Kidney (tissue), 14 donors: ENCODE measurements around the gene SPC24. TPM values are rescaled to one million over a fixed set of nuclear protein-coding genes. Genes with fewer than 3 reads are reported as not detected.

Source experiments
- DNase-seq, 5 donors: peaks; one replicate each; pipeline ENCODE4 v3.0.0-alpha.2; 2013 to 2020
- FAIRE-seq: peaks from 2 replicates; lab custom pipeline; 2012; peaks lifted over from hg19 to GRCh38; lab: Jason Lieb, UNC
- H3K27ac ChIP-seq, 2 donors: one replicate each; pipeline ENCODE4 v1.7.0; 2013; ENCODE audit warnings: low read depth in 2 of 2, low read length in 2 of 2, inconsistent platforms in 1 of 2
- H3K27me3 ChIP-seq: one replicate; pipeline ENCODE4 v1.7.1; 2013; ENCODE audit warnings: low read length, inconsistent platforms; ENCODE audit not compliant: control insufficient read depth, insufficient read depth
- H3K36me3 ChIP-seq, 3 donors: one replicate each; pipeline versions ENCODE4 v1.7.0 to v1.7.1; 2013; ENCODE audit warnings: low read length in 3 of 3, control low read depth in 1 of 3, inconsistent platforms in 1 of 3; ENCODE audit not compliant: insufficient read depth in 3 of 3, control insufficient read depth in 2 of 3
- H3K4me1 ChIP-seq, 3 donors: one replicate each; pipeline versions ENCODE4 v1.7.0 to v1.7.1; 2013; ENCODE audit warnings: low read length in 3 of 3, inconsistent platforms in 1 of 3, low read depth in 1 of 3; ENCODE audit not compliant: control insufficient read depth in 2 of 3, insufficient read depth in 2 of 3
- H3K4me3 ChIP-seq, 3 donors: one replicate each; pipeline versions ENCODE4 v1.7.0 to v1.8.1; 2013; ENCODE audit warnings: low read length in 3 of 3, control low read depth in 1 of 3, inconsistent platforms in 1 of 3
- H3K9ac ChIP-seq, 3 donors: one replicate each; pipeline versions ENCODE4 v1.7.0 to v1.7.1; 2013; ENCODE audit warnings: low read length in 3 of 3, control low read depth in 1 of 3, inconsistent platforms in 1 of 3
- H3K9me3 ChIP-seq, 3 donors: one replicate each; pipeline versions ENCODE4 v1.7.0 to v1.7.1; 2013; ENCODE audit warnings: low read length in 3 of 3, control low read depth in 1 of 3, inconsistent platforms in 1 of 3; ENCODE audit not compliant: control insufficient read depth in 2 of 3, insufficient read depth in 1 of 3
- CTCF ChIP-seq: IDR thresholded peaks from 3 replicates; pipeline ENCODE4 v1.5.1; 2012; ENCODE audit warnings: mild to moderate bottlenecking, moderate library complexity, borderline replicate concordance; ENCODE audit not compliant: insufficient read depth; ENCODE audit errors: extremely low read depth
- intact Hi-C: fragments of 100-400 bp; cut with DNase I; formaldehyde crosslinking; loops from one replicate; pipeline ENCODE4 v1.11.1; 2022
- polyA plus RNA-seq: library from polyadenylated mRNA; stranded (reverse); fragments of 350-450 nt; fragmentation: Illumina TruSeq; extraction: RNeasy Lipid Tissue Mini Kit (QIAGEN cat#74804); gene quantifications from one replicate; pipeline ENCODE4 v1.2.3, GENCODE V29; 2014; ENCODE audit warnings: low read depth, low replicate concordance; ENCODE audit not compliant: insufficient read depth
- total RNA-seq: library from RNA; stranded (reverse); fragmentation: NEBNext Ultra II Directional; extraction: Animal tissue kit (Norgen Biotek cat#: 25700); gene quantifications from one replicate; pipeline ENCODE4 v1.2.1, GENCODE V29; 2021
- donor health status: control.
- donor health status: control.
- donor health status: control.
- donor health status: control.
- donor health status: control.
- donor health status: DM: yes; HTN: yes; CAD: no.
- donor health status: Normal renal cell carcinoma (clear cell type).

The SPC24 gene
- total and polyA plus RNA-seq, 2 donors from 2014 or later = 0.65 to 1.7 TPM

- Histone ChIP-seq H3K27ac (peak overlapping the region in 1 of 2 donors; percentile 22), H3K27me3 (no peaks in the 10 kb centered on the region), H3K9me3 (no peaks in the 10 kb centered on the region), H3K36me3 (peaks cover 0 to 9% (median 2%) of the 10 kb centered on the region in 3 donors), H3K4me1 (peaks cover 2 to 19% (median 13%) of the 10 kb centered on the region in 3 donors), H3K4me3 (no peak overlapping the region), H3K9ac (peak overlapping the region in 1 of 3 donors; percentile 34)
- intact Hi-C loops = no loop called here
- FAIRE-seq (no peak), DNase-seq (no peak)
- no peak for TF ChIP-seq CTCF
Measured at GRCh38 chr19:11198769-11199424, 43.3 kb upstream of the SPC24 start.

- H3K27ac ChIP-seq = peak overlapping the region; percentile 86 to 94
Measured at GRCh38 chr19:11198175-11198534, 42.6 kb upstream of the SPC24 start.

GRCh38 chr19:11197291-11198174, 42.0 kb upstream of the SPC24 start, which contains the start of gene KANK2:
KANK2 (minus strand) TSS chr19:11197545; CDS start chr19:11194511, 3,034 bp downstream.
- Histone ChIP-seq H3K4me3 (peak within 1 kb of the TSS; percentile 88 to 91 (median 90)), H3K27ac (peak within 1 kb of the TSS; percentile 86 to 94), H3K9ac (peak within 1 kb of the TSS; percentile 55 to 87 (median 71)), H3K9me3 (no peaks in the 10 kb centered on the region), H3K36me3 (peaks cover 2 to 12% (median 2%) of the 10 kb centered on the region in 3 donors), H3K27me3 (no peaks in the 10 kb centered on the region), H3K4me1 (peaks cover 2 to 23% (median 7%) of the 10 kb centered on the region in 3 donors)
- DNase-seq (peak; percentile 89 to 96 (median 92)), FAIRE-seq (no peak)
- intact Hi-C loops = no loop called here
- peak; percentile 25 for TF ChIP-seq CTCF

More at GRCh38 chr19:11198175-11198534, 42.6 kb upstream of the SPC24 start:
- no peaks in the 10 kb centered on the region for H3K27me3 ChIP-seq
- H3K4me3 ChIP-seq = peak overlapping the region in 2 of 3 donors; percentile 39 to 43
- no peaks in the 10 kb centered on the region for H3K9me3 ChIP-seq
- TF ChIP-seq CTCF = no peak
- FAIRE-seq (no peak), DNase-seq (no peak)
- intact Hi-C loops = no loop called here
- H3K36me3 ChIP-seq = peaks cover 0 to 12% (median 2%) of the 10 kb centered on the region in 3 donors
- peak overlapping the region in 1 of 3 donors; percentile 55 for H3K9ac ChIP-seq
- peaks cover 2 to 18% (median 11%) of the 10 kb centered on the region in 3 donors for H3K4me1 ChIP-seq
